CD4-positive, alpha-beta T cell (primary cell): ENCODE results near the gene SCARF1. TPM values are rescaled to one million over a fixed set of nuclear protein-coding genes. Genes with fewer than 3 reads are reported as not detected.

Source experiments
- ATAC-seq: fragments of 200-7000 bp; cut with Tn5 transposase; one replicate; pipeline ENCODE4 v1.10.0; 2022; ENCODE audit warnings: mild to moderate bottlenecking; ENCODE audit not compliant: poor library complexity
- CTCF ChIA-PET: fragments of 350-600 bp; sonication (Branson Sonifier 250); formaldehyde crosslinking; loops from one replicate; lab custom pipeline; 2021; ENCODE audit warnings: antibody characterized with exemption, inconsistent platforms; lab: Charles Lee
- POLR2A ChIA-PET: fragments of 350-600 bp; sonication (Branson Sonifier 250); formaldehyde crosslinking; loops from one replicate; lab custom pipeline; 2021; ENCODE audit warnings: antibody characterized with exemption, inconsistent platforms; lab: Charles Lee
- DNase-seq, 14 experiments: peaks; one replicate each; pipeline ENCODE4 v3.0.0-alpha.2; 2013 to 2020; ENCODE audit warnings: mixed read lengths in 2 of 14
- H3K27ac ChIP-seq, 2 donors: one replicate each; pipeline versions ENCODE4 v1.5.1 to v1.7.0; 2013; ENCODE audit warnings: low read length in 2 of 2, low read depth in 1 of 2, mild to moderate bottlenecking in 1 of 2
- H3K27me3 ChIP-seq, 2 experiments: 1 replicate in 1 of 2; 2 replicates in 1 of 2; pipeline versions ENCODE4 v1.6.1 to v1.7.0; 2013; ENCODE audit warnings: low read length in 2 of 2, control low read depth in 1 of 2, mild to moderate bottlenecking in 1 of 2, moderate library complexity in 1 of 2; ENCODE audit not compliant: insufficient read depth in 2 of 2, control insufficient read depth in 1 of 2
- H3K36me3 ChIP-seq: one replicate; pipeline ENCODE4 v1.6.1; 2013; ENCODE audit warnings: low read length, control low read depth; ENCODE audit not compliant: insufficient read depth
- H3K4me1 ChIP-seq: one replicate; pipeline ENCODE4 v1.6.1; 2013; ENCODE audit warnings: low read length, control low read depth; ENCODE audit not compliant: insufficient read depth
- H3K4me3 ChIP-seq: one replicate; pipeline ENCODE4 v1.5.1; 2013; ENCODE audit warnings: mild to moderate bottlenecking, low read length, moderate library complexity
- H3K9me3 ChIP-seq, 2 experiments: 1 replicate in 1 of 2; 2 replicates in 1 of 2; pipeline versions ENCODE4 v1.6.1 to v1.7.0; 2013; ENCODE audit warnings: low read length in 2 of 2, mild to moderate bottlenecking in 2 of 2, control low read depth in 1 of 2, moderate library complexity in 1 of 2; ENCODE audit not compliant: control insufficient read depth in 1 of 2, insufficient read depth in 1 of 2
- H3K27ac Mint-ChIP-seq: one replicate; pipeline ENCODE4 v1.8.0; 2020; ENCODE audit warnings: mixed read lengths
- H3K27me3 Mint-ChIP-seq: one replicate; pipeline ENCODE4 v1.8.0; 2021; ENCODE audit warnings: mixed read lengths
- H3K36me3 Mint-ChIP-seq: one replicate; pipeline ENCODE4 v1.8.0; 2021; ENCODE audit warnings: low read depth, mixed read lengths
- H3K4me1 Mint-ChIP-seq: one replicate; pipeline ENCODE4 v1.8.0; 2021; ENCODE audit warnings: low read depth, mixed read lengths
- H3K4me3 Mint-ChIP-seq: one replicate; pipeline ENCODE4 v1.8.0; 2020; ENCODE audit warnings: mild to moderate bottlenecking, mixed read lengths
- H3K9me3 Mint-ChIP-seq: one replicate; pipeline ENCODE4 v1.8.0; 2020; ENCODE audit warnings: mixed read lengths
- intact Hi-C, 2 experiments: fragments of 100-400 bp; cut with DNase I in 1 of 2; cut with micrococcal nuclease in 1 of 2; formaldehyde crosslinking; loops; one replicate each; pipeline versions ENCODE4 v1.15.1 to v1.9.0; 2023 to 2025; cut with DNase I, micrococcal nuclease
- total RNA-seq, 174 experiments: library from RNA in 2 of 174; stranded (reverse) in 2 of 174; gene quantifications; one replicate each; pipeline ENCODE4 v1.2.3 and lab custom pipeline; 2021 to 2026
- TF ChIP-seq, protein P1 (sequence below): fragments of 200-600 bp; IDR thresholded peaks from one replicate; pipeline ENCODE4 v1.8.0; 2022; ENCODE audit warnings: antibody characterized with exemption, mild to moderate bottlenecking

The SCARF1 gene
- total RNA-seq, 2 experiments from 2014 or later, result 0.41 to 0.45 TPM

DNA sequence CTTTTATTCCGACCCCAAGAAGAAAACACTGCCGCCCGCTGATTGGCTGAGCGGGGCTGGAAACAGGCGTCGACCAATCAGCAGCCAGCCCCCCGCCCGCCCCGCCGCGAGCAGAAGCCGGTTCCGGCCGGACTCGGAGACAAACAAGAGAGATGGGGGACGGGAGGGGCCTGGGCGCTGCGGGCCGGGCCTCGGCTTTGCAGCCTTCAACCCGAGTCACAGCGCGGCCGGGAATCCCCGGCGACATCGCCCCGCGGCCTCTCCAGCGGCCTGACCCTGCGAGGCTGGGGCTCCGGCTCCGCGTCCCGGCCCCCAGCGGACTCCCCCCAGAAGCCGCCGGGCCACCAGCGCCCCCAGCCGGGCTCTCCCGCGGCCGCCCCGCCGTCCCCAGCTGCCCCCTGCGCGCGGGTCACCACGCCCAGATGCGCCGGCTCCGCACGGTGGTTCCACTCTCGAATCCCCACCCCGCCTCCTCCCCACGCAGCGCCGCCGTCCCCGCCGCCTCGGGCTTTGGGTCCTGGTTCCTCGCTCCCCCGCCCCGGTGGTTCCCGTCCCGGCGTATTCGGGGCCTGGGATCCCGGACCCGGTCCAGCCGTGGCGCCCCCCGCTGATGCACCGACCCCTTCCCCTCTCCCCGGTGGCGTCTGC is 16.6 kb downstream of the SCARF1 start:
- H3K9me3 ChIP-seq, result no peaks in the 10 kb centered on the region
- H3K36me3 ChIP-seq, result no peaks in the 10 kb centered on the region
- intact Hi-C loops, result loop anchor here (1.0 to 10.0 kb wide), 7 partner anchors 20 to 420 kb away; partner anchors contain the start of genes CRK (in 1 of the 2), INPP5K (in 1 of the 2), PITPNA (in 1 of the 2) and RILP (in 1 of the 2)
- ChIA-PET POLR2A (interaction anchor here (1.0 to 3.8 kb wide), 13 partner anchors 8 to 877 kb away, joined by 3 to 44 read pairs (median 6); partner anchors contain the start of genes GEMIN4, INPP5K, PITPNA and RILP), CTCF (interaction anchor here (1.2 to 2.1 kb wide), 8 partner anchors 11 to 264 kb away, joined by 4 to 12 read pairs (median 7); partner anchors contain the start of genes INPP5K and RILP)
- H3K27me3 Mint-ChIP-seq, result no peaks in the 10 kb centered on the region
- H3K27me3 ChIP-seq, result peaks cover 0 to 5% of the 10 kb centered on the region in 2 experiments
- peaks cover 7% of the 10 kb centered on the region for H3K36me3 Mint-ChIP-seq
- H3K4me1 Mint-ChIP-seq, result peaks cover 23% of the 10 kb centered on the region
- peak overlapping the region; percentile 96 for H3K4me3 Mint-ChIP-seq
- H3K27ac Mint-ChIP-seq, result peak overlapping the region; percentile 77
- DNase-seq (peak; percentile 76 to 94 (median 87)), ATAC-seq (peak; percentile 75)
- H3K4me3 ChIP-seq, result peak overlapping the region; percentile 76
- TF ChIP-seq, protein P1, sequence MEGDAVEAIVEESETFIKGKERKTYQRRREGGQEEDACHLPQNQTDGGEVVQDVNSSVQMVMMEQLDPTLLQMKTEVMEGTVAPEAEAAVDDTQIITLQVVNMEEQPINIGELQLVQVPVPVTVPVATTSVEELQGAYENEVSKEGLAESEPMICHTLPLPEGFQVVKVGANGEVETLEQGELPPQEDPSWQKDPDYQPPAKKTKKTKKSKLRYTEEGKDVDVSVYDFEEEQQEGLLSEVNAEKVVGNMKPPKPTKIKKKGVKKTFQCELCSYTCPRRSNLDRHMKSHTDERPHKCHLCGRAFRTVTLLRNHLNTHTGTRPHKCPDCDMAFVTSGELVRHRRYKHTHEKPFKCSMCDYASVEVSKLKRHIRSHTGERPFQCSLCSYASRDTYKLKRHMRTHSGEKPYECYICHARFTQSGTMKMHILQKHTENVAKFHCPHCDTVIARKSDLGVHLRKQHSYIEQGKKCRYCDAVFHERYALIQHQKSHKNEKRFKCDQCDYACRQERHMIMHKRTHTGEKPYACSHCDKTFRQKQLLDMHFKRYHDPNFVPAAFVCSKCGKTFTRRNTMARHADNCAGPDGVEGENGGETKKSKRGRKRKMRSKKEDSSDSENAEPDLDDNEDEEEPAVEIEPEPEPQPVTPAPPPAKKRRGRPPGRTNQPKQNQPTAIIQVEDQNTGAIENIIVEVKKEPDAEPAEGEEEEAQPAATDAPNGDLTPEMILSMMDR, result no peak
- H3K27ac ChIP-seq, result peak overlapping the region in 1 of 2 donors; percentile 46
- H3K4me1 ChIP-seq, result peaks cover 34% of the 10 kb centered on the region
- no peaks in the 10 kb centered on the region for H3K9me3 Mint-ChIP-seq

DNA sequence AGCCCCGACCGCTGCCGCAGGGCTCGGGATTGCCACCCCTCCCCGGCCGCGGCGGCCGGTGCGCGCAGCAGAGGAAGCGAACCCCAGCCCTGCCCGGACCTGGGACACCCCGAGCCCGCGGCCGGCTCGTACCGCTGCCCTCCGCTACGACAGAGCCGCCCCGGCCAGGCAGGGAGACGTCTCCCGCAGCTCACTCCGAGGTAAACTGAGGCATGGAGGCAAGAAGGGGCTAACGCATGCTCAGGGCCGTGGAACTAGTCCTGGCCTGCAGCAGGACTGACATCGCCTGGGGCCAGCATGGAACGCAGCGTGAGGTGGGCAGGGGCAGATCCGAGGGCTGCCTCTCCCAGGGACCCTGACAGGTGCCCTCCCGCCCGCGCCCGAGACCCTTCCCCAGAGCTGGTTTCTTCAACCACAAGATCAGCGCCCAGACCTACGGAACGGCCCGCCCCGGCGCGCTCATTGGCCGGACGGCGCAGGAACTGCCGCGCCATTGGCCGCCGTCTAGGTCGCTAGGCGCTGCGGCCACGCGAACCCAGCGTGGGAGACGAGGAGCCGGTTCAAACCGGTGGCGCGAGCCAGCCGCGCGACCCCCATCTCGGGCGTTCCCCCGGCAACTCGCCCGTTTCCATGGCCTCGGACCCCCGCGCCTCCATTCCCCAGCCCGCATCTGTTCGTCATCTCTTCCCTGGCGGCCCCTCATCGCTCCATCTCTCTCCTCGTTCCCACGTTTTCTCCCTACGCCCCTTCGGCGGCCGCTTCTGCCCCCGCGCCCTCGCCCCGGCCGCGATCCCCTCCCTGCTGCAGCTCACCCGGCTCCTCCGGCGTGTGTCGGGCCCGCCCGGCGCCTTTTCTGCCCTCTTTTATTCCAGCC is 17.3 kb downstream of the SCARF1 start, which contains the start of gene SLC43A2:
TSS of gene SLC43A2 (minus strand) at position 853 of the 874 bp plus-strand sequence. CDS start 960 bp downstream, outside the sequence.
- Histone ChIP-seq H3K9me3 (no peaks in the 10 kb centered on the region), H3K4me1 (peaks cover 34% of the 10 kb centered on the region), H3K4me3 (peak within 1 kb of the TSS; percentile 76), H3K27ac (peak within 1 kb of the TSS in 1 of 2 donors; percentile 46), H3K27me3 (peaks cover 0 to 5% of the 10 kb centered on the region in 2 experiments), H3K36me3 (no peaks in the 10 kb centered on the region)
- Mint-ChIP-seq H3K4me1 (peaks cover 23% of the 10 kb centered on the region), H3K9me3 (no peaks in the 10 kb centered on the region), H3K4me3 (peak within 1 kb of the TSS; percentile 96), H3K27ac (peak within 1 kb of the TSS; percentile 77), H3K36me3 (peaks cover 7% of the 10 kb centered on the region), H3K27me3 (no peaks in the 10 kb centered on the region)
- intact Hi-C loops, result loop anchor here (1.0 to 10.0 kb wide), 8 partner anchors 21 to 421 kb away; partner anchors contain the start of genes PITPNA (in 2 of the 2), CRK (in 1 of the 2), INPP5K (in 1 of the 2) and RILP (in 1 of the 2)
- ATAC-seq, result peak; percentile 75
- peak; percentile 50 to 86 (median 70) for DNase-seq
- ChIA-PET POLR2A (interaction anchor here (0.6 to 3.8 kb wide), 10 partner anchors 9 to 638 kb away, joined by 3 to 44 read pairs (median 6); partner anchors contain the start of genes INPP5K, PITPNA and RILP), CTCF (interaction anchor here (2.0 to 3.1 kb wide), 2 partner anchors 21 to 54 kb away, joined by 8 to 11 read pairs; partner anchors contain the start of gene RILP)
- TF ChIP-seq, protein P1, result no peak
